GM12878 (cell line): ENCODE measurements around the gene DEXI. TPM values are rescaled to one million over a fixed set of nuclear protein-coding genes. Genes with fewer than 3 reads are reported as not detected.

ENCODE experiments used
- CHD1 ChIP-seq: IDR thresholded peaks from 2 replicates; pipeline ENCODE4 v1.6.1; 2012; ENCODE audit warnings: low read depth, low read length, improper control_type of control experiment
- EED ChIP-seq: sonication (generic); IDR thresholded peaks from 2 replicates; pipeline ENCODE4 v1.6.1; 2016; ENCODE audit warnings: antibody characterized with exemption, low read depth
- EP300 ChIP-seq, 2 experiments: fragments of 150-350 bp in 1 of 2; IDR thresholded peaks; 2 replicates each; pipeline ENCODE4 v1.6.1; 2011 to 2012; ENCODE audit warnings: low read depth in 2 of 2, low read length in 2 of 2, borderline replicate concordance in 1 of 2, improper control_type of control experiment in 1 of 2, inconsistent platforms in 1 of 2; ENCODE audit not compliant: control insufficient read depth in 1 of 2
- GABPA ChIP-seq: IDR thresholded peaks from 2 replicates; pipeline ENCODE4 v1.6.1; 2014; ENCODE audit warnings: antibody characterized with exemption, low read depth, mild to moderate bottlenecking, inconsistent platforms
- HDAC6 ChIP-seq: fragments of 200-600 bp; sonication (generic); IDR thresholded peaks from one replicate; pipeline ENCODE4 v1.8.0; 2017; ENCODE audit warnings: antibody characterized with exemption; ENCODE audit not compliant: unreplicated experiment
- IKZF1 ChIP-seq: fragments of 450-650 bp; conservative IDR thresholded peaks from 2 replicates; pipeline ENCODE4 v1.6.1; 2017; ENCODE audit warnings: antibody characterized with exemption, mild to moderate bottlenecking
- JUNB ChIP-seq: IDR thresholded peaks from 2 replicates; pipeline ENCODE4 v1.6.1; 2016; ENCODE audit warnings: antibody characterized with exemption, mild to moderate bottlenecking
- SMARCA5 ChIP-seq: fragments of 450-650 bp; IDR thresholded peaks from 2 replicates; pipeline ENCODE4 v1.6.1; 2017; ENCODE audit warnings: mild to moderate bottlenecking
- ZNF384 ChIP-seq: IDR thresholded peaks from 2 replicates; pipeline ENCODE4 v1.6.1; 2012; ENCODE audit warnings: low read depth, mild to moderate bottlenecking, low read length, improper control_type of control experiment, borderline replicate concordance
- ZZZ3 ChIP-seq: IDR thresholded peaks from 2 replicates; pipeline ENCODE4 v1.6.1; 2011; ENCODE audit warnings: low read depth; ENCODE audit not compliant: control insufficient read depth, insufficient read length
- polyA plus RNA-seq, 11 experiments: library from polyadenylated mRNA; depleted of rRNA in 4 of 11; unstranded in 6 of 11; stranded (reverse) in 5 of 11; fragments of >200 nt; fragmentation: Nextera tagmentation in 4 of 11; fragmentation: Illumina TruSeq in 1 of 11; extraction: Ambion mirVana in 4 of 11; extraction: Trizol in 1 of 11; gene quantifications; 1 replicate in 1 of 11; 2 replicates in 10 of 11; pipeline versions ENCODE4 v1.2.1 to v1.2.3, GENCODE V29; 2011 to 2016; ENCODE audit warnings: inconsistent platforms in 2 of 11, missing spikeins in 2 of 11, low read depth in 1 of 11
- total RNA-seq, 4 experiments: library from RNA; depleted of rRNA in 3 of 4; stranded (reverse); fragments of >200 nt in 3 of 4; fragmentation: Illumina TruSeq in 1 of 4; extraction: Trizol in 1 of 4; gene quantifications; 2 replicates each; pipeline versions ENCODE4 v1.2.1 to v1.2.3, GENCODE V29; 2013 to 2021
- TF ChIP-seq, protein P1 (sequence below): fragments of 450-650 bp; IDR thresholded peaks from 2 replicates; pipeline ENCODE4 v1.6.1; 2016; ENCODE audit warnings: mild to moderate bottlenecking, moderate library complexity, borderline replicate concordance
- TF ChIP-seq, protein P2 (sequence below): IDR thresholded peaks from 2 replicates; pipeline ENCODE4 v1.6.1; 2012; ENCODE audit warnings: low read depth, low read length, improper control_type of control experiment
- TF ChIP-seq, protein P3 (sequence below): IDR thresholded peaks from 2 replicates; pipeline ENCODE4 v1.6.1; 2011; ENCODE audit warnings: borderline replicate concordance, low read depth, mild to moderate bottlenecking, moderate library complexity, mixed read lengths, low read length; ENCODE audit not compliant: insufficient read depth; ENCODE audit errors: extremely low read length
- TF ChIP-seq, protein P4 (sequence below): fragments of 450-650 bp; formaldehyde crosslinking; IDR thresholded peaks from 2 replicates; pipeline ENCODE4 v1.4.0; 2022; ENCODE audit warnings: mild to moderate bottlenecking, moderate library complexity
- TF ChIP-seq, protein P5 (sequence below): fragments of 150-350 bp; IDR thresholded peaks from 2 replicates; pipeline ENCODE4 v1.6.1; 2014; ENCODE audit warnings: mild to moderate bottlenecking, low read depth, low read length
- TF ChIP-seq, protein P6 (sequence below): fragments of 150-350 bp; IDR thresholded peaks from 2 replicates; pipeline ENCODE4 v1.6.1; 2016; ENCODE audit warnings: low read depth, low read length

DEXI gene
- total and polyA plus RNA-seq, 10 of the 15 experiments (the other 5 are each of a cell fraction or from before 2014, with no cell fraction given): 1.4 to 26.3 (median 18.4) TPM

DNA sequence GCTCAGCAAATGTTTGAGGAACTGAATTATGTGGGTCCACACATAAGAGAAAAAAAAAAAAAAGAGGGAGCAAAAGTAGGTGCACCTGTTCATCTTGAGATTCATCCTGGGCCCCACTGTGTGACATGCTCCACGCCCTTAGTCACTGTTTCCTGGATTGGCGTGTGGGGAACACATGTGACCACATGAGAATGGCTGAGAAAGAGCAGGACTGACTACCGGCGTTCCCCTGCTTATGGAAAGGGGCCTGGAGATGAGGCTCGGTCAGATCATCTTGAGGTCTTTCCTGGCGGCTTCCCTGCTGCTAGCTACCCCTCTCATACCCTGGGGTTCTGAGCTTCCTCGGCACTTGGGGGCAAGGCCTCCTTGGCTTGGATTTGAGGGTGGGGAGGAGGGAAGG is 3.9 kb downstream of the DEXI start (continued):
- TF ChIP-seq, protein P1, sequence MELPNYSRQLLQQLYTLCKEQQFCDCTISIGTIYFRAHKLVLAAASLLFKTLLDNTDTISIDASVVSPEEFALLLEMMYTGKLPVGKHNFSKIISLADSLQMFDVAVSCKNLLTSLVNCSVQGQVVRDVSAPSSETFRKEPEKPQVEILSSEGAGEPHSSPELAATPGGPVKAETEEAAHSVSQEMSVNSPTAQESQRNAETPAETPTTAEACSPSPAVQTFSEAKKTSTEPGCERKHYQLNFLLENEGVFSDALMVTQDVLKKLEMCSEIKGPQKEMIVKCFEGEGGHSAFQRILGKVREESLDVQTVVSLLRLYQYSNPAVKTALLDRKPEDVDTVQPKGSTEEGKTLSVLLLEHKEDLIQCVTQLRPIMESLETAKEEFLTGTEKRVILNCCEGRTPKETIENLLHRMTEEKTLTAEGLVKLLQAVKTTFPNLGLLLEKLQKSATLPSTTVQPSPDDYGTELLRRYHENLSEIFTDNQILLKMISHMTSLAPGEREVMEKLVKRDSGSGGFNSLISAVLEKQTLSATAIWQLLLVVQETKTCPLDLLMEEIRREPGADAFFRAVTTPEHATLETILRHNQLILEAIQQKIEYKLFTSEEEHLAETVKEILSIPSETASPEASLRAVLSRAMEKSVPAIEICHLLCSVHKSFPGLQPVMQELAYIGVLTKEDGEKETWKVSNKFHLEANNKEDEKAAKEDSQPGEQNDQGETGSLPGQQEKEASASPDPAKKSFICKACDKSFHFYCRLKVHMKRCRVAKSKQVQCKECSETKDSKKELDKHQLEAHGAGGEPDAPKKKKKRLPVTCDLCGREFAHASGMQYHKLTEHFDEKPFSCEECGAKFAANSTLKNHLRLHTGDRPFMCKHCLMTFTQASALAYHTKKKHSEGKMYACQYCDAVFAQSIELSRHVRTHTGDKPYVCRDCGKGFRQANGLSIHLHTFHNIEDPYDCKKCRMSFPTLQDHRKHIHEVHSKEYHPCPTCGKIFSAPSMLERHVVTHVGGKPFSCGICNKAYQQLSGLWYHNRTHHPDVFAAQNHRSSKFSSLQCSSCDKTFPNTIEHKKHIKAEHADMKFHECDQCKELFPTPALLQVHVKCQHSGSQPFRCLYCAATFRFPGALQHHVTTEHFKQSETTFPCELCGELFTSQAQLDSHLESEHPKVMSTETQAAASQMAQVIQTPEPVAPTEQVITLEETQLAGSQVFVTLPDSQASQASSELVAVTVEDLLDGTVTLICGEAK: no peak
- TF ChIP-seq EED (peak; percentile 49; the same call in 1 of the 2 replicates), HDAC6 (no peak), ZNF384 (peak; percentile 48; the same call in 1 of the 2 replicates), SMARCA5 (no peak), EP300 (IDR thresholded peaks at IDR 0.05; ENCODE audit: borderline replicate concordance in 1 of 2, control insufficient read depth in 1 of 2, low read depth in 2 of 2, low read length in 2 of 2) (no peak), IKZF1 (peak; percentile 35; the same call in 1 of the 2 replicates), GABPA (no peak), ZZZ3 (no peak), CHD1 (no peak), JUNB (no peak)
- TF ChIP-seq, protein P2, sequence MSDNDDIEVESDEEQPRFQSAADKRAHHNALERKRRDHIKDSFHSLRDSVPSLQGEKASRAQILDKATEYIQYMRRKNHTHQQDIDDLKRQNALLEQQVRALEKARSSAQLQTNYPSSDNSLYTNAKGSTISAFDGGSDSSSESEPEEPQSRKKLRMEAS: no peak
- TF ChIP-seq, protein P3, sequence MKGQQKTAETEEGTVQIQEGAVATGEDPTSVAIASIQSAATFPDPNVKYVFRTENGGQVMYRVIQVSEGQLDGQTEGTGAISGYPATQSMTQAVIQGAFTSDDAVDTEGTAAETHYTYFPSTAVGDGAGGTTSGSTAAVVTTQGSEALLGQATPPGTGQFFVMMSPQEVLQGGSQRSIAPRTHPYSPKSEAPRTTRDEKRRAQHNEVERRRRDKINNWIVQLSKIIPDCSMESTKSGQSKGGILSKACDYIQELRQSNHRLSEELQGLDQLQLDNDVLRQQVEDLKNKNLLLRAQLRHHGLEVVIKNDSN: peak; percentile 42
- TF ChIP-seq, protein P4, sequence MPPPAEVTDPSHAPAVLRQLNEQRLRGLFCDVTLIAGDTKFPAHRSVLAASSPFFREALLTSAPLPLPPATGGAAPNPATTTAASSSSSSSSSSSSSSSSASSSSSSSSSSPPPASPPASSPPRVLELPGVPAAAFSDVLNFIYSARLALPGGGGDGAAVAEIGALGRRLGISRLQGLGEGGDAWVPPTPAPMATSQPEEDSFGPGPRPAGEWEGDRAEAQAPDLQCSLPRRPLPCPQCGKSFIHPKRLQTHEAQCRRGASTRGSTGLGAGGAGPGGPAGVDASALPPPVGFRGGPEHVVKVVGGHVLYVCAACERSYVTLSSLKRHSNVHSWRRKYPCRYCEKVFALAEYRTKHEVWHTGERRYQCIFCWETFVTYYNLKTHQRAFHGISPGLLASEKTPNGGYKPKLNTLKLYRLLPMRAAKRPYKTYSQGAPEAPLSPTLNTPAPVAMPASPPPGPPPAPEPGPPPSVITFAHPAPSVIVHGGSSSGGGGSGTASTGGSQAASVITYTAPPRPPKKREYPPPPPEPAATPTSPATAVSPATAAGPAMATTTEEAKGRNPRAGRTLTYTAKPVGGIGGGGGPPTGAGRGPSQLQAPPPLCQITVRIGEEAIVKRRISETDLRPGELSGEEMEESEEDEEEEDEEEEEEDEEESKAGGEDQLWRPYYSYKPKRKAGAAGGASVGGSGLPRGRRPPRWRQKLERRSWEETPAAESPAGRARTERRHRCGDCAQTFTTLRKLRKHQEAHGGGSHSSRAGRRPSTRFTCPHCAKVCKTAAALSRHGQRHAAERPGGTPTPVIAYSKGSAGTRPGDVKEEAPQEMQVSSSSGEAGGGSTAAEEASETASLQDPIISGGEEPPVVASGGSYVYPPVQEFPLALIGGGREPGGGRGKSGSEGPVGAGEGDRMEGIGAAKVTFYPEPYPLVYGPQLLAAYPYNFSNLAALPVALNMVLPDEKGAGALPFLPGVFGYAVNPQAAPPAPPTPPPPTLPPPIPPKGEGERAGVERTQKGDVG: no peak
- TF ChIP-seq, protein P5, sequence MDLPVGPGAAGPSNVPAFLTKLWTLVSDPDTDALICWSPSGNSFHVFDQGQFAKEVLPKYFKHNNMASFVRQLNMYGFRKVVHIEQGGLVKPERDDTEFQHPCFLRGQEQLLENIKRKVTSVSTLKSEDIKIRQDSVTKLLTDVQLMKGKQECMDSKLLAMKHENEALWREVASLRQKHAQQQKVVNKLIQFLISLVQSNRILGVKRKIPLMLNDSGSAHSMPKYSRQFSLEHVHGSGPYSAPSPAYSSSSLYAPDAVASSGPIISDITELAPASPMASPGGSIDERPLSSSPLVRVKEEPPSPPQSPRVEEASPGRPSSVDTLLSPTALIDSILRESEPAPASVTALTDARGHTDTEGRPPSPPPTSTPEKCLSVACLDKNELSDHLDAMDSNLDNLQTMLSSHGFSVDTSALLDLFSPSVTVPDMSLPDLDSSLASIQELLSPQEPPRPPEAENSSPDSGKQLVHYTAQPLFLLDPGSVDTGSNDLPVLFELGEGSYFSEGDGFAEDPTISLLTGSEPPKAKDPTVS: no peak
- TF ChIP-seq, protein P6, sequence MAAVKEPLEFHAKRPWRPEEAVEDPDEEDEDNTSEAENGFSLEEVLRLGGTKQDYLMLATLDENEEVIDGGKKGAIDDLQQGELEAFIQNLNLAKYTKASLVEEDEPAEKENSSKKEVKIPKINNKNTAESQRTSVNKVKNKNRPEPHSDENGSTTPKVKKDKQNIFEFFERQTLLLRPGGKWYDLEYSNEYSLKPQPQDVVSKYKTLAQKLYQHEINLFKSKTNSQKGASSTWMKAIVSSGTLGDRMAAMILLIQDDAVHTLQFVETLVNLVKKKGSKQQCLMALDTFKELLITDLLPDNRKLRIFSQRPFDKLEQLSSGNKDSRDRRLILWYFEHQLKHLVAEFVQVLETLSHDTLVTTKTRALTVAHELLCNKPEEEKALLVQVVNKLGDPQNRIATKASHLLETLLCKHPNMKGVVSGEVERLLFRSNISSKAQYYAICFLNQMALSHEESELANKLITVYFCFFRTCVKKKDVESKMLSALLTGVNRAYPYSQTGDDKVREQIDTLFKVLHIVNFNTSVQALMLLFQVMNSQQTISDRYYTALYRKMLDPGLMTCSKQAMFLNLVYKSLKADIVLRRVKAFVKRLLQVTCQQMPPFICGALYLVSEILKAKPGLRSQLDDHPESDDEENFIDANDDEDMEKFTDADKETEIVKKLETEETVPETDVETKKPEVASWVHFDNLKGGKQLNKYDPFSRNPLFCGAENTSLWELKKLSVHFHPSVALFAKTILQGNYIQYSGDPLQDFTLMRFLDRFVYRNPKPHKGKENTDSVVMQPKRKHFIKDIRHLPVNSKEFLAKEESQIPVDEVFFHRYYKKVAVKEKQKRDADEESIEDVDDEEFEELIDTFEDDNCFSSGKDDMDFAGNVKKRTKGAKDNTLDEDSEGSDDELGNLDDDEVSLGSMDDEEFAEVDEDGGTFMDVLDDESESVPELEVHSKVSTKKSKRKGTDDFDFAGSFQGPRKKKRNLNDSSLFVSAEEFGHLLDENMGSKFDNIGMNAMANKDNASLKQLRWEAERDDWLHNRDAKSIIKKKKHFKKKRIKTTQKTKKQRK: no peak
